Loucy (cell line): Measurements from ENCODE around the gene TUT7.

Experiments
- H2AFZ ChIP-seq: fragments of 200-600 bp; sonication (generic); 2 replicates; pipeline ENCODE4 v1.6.0; 2016; ENCODE audit warnings: antibody characterized with exemption, mild to moderate bottlenecking, low read length, moderate library complexity
- H3F3A ChIP-seq: fragments of 200-600 bp; 2 replicates; pipeline ENCODE4 v1.6.0; 2016; ENCODE audit warnings: antibody characterized with exemption, low read depth, mild to moderate bottlenecking
- H3K27me3 ChIP-seq: fragments of 200-600 bp; sonication (generic); 2 replicates; pipeline ENCODE4 v1.6.1; 2014; ENCODE audit warnings: low read length, mild to moderate bottlenecking; ENCODE audit not compliant: insufficient read depth, poor library complexity, severe bottlenecking
- H3K36me3 ChIP-seq: fragments of 200-600 bp; sonication (generic); 2 replicates; pipeline ENCODE4 v1.6.1; 2016; ENCODE audit warnings: low read length; ENCODE audit not compliant: insufficient read depth
- H3K4me1 ChIP-seq: fragments of 200-600 bp; sonication (generic); 2 replicates; pipeline ENCODE4 v1.5.1; 2014; ENCODE audit warnings: low read length, mild to moderate bottlenecking; ENCODE audit not compliant: insufficient read depth, poor library complexity, severe bottlenecking
- H3K4me2 ChIP-seq: fragments of 200-600 bp; sonication (generic); 2 replicates; pipeline ENCODE4 v1.6.0; 2014; ENCODE audit warnings: antibody characterized with exemption, low read length, low read depth, mild to moderate bottlenecking; ENCODE audit not compliant: poor library complexity, severe bottlenecking
- H3K4me3 ChIP-seq: fragments of 200-600 bp; sonication (generic); 2 replicates; pipeline ENCODE4 v1.5.1; 2014; ENCODE audit warnings: low read length, mild to moderate bottlenecking, mixed read lengths; ENCODE audit not compliant: poor library complexity, severe bottlenecking
- H3K79me2 ChIP-seq: fragments of 200-600 bp; sonication (generic); 2 replicates; pipeline ENCODE4 v1.6.1; 2014; ENCODE audit warnings: low read length; ENCODE audit not compliant: insufficient read depth
- H3K9ac ChIP-seq: fragments of 200-600 bp; sonication (generic); 2 replicates; pipeline ENCODE4 v1.6.0; 2014; ENCODE audit warnings: mild to moderate bottlenecking, low read depth, low read length, moderate library complexity; ENCODE audit not compliant: poor library complexity, severe bottlenecking
- H3K9me2 ChIP-seq: fragments of 200-600 bp; sonication (generic); replicated peaks from 2 replicates; pipeline ENCODE4 v1.6.1; 2016; ENCODE audit warnings: low read depth, low read length, mixed read lengths
- H3K9me3 ChIP-seq: fragments of 200-600 bp; sonication (generic); 2 replicates; pipeline ENCODE4 v1.6.1; 2014; ENCODE audit warnings: mild to moderate bottlenecking, antibody characterized with exemption, low read length, low read depth; ENCODE audit not compliant: insufficient read depth
- H4K20me1 ChIP-seq: fragments of 200-600 bp; sonication (generic); 2 replicates; pipeline ENCODE4 v1.6.0; 2014; ENCODE audit warnings: antibody characterized with exemption, low read length, mild to moderate bottlenecking; ENCODE audit not compliant: insufficient read depth, poor library complexity, severe bottlenecking
- CTCF ChIP-seq: fragments of 200-600 bp; sonication (generic); conservative IDR thresholded peaks from 2 replicates; pipeline ENCODE4 v1.5.1; 2014; ENCODE audit warnings: mild to moderate bottlenecking, antibody characterized with exemption, low read length
- EZH2phosphoT487 ChIP-seq: fragments of 200-600 bp; IDR thresholded peaks from 2 replicates; pipeline ENCODE4 v1.6.1; 2018; ENCODE audit warnings: antibody characterized with exemption, mild to moderate bottlenecking, moderate library complexity, borderline replicate concordance

The TUT7 gene

GRCh38 chr9:86282979-86283535 lies 71.2 kb downstream of the TUT7 start:
- peak overlapping the region; percentile 85 for H3K4me3 ChIP-seq
- peak overlapping the region; percentile 99 for H2AFZ ChIP-seq
- peaks cover 2% of the 10 kb centered on the region; the same call in 1 of the 2 replicates for H3K36me3 ChIP-seq
- H3K9me2 ChIP-seq = no peaks in the 10 kb centered on the region
- peak overlapping the region; percentile 87 for H3K9ac ChIP-seq
- H3K9me3 ChIP-seq = no peaks in the 10 kb centered on the region
- peak overlapping the region; percentile 94 for H3K4me2 ChIP-seq
- H3K79me2 ChIP-seq = peaks cover 35% of the 10 kb centered on the region
- H3K27me3 ChIP-seq = no peaks in the 10 kb centered on the region
- H4K20me1 ChIP-seq = peaks cover 21% of the 10 kb centered on the region
- no peaks in the 10 kb centered on the region for H3F3A ChIP-seq
- H3K4me1 ChIP-seq = peaks cover 26% of the 10 kb centered on the region
- TF ChIP-seq CTCF = no peak
- no peak for TF ChIP-seq EZH2phosphoT487

GRCh38 chr9:86282077-86282978 lies 71.9 kb downstream of the TUT7 start, which contains the start of gene ISCA1:
Gene ISCA1 (minus strand): TSS chr9:86282538. CDS start chr9:86282458, 80 bp downstream.
- Histone ChIP-seq H3K4me3 (peak within 1 kb of the TSS; percentile 85), H2AFZ (peak within 1 kb of the TSS; percentile 99), H3K9me3 (no peaks in the 10 kb centered on the region), H4K20me1 (peaks cover 23% of the 10 kb centered on the region), H3K9me2 (no peaks in the 10 kb centered on the region), H3F3A (no peaks in the 10 kb centered on the region), H3K4me1 (peaks cover 28% of the 10 kb centered on the region), H3K4me2 (peak within 1 kb of the TSS; percentile 96), H3K36me3 (no peaks in the 10 kb centered on the region), H3K79me2 (peaks cover 41% of the 10 kb centered on the region), H3K27me3 (no peaks in the 10 kb centered on the region), H3K9ac (peak within 1 kb of the TSS; percentile 87)
- TF ChIP-seq EZH2phosphoT487 (no peak), CTCF (no peak)

GRCh38 chr9:86281593-86282076 lies 72.6 kb downstream of the TUT7 start:
- peak overlapping the region; percentile 96 for H3K4me2 ChIP-seq
- H3F3A ChIP-seq = no peaks in the 10 kb centered on the region
- H2AFZ ChIP-seq = peak overlapping the region; percentile 99
- no peaks in the 10 kb centered on the region for H3K27me3 ChIP-seq
- no peaks in the 10 kb centered on the region for H3K9me2 ChIP-seq
- TF ChIP-seq CTCF (no peak), EZH2phosphoT487 (no peak)
- no peaks in the 10 kb centered on the region for H3K36me3 ChIP-seq
- H3K4me1 ChIP-seq = peaks cover 31% of the 10 kb centered on the region
- H4K20me1 ChIP-seq = peaks cover 23% of the 10 kb centered on the region
- H3K9ac ChIP-seq = peak overlapping the region; percentile 87
- peak overlapping the region; percentile 85 for H3K4me3 ChIP-seq
- H3K9me3 ChIP-seq = no peaks in the 10 kb centered on the region
- peaks cover 46% of the 10 kb centered on the region for H3K79me2 ChIP-seq
